Suprapubic skin (tissue), 3 donors: ENCODE data around the gene COX20.

Experiments used
- POLR2A ChIP-seq, 2 donors: fragments of 450-650 bp; IDR thresholded peaks; one replicate each; pipeline ENCODE4 v1.6.1; 2017; ENCODE audit warnings: antibody characterized with exemption in 2 of 2, mild to moderate bottlenecking in 2 of 2, moderate library complexity in 2 of 2
- TF ChIP-seq, protein P1 (sequence below), 2 donors: fragments of 200-600 bp in 1 of 2; fragments of 450-650 bp in 1 of 2; sonication (generic) in 1 of 2; IDR thresholded peaks; one replicate each; pipeline ENCODE4 v1.5.1; 2016 to 2019; ENCODE audit warnings: antibody characterized with exemption in 2 of 2, mild to moderate bottlenecking in 1 of 2, moderate library complexity in 1 of 2

DNA sequence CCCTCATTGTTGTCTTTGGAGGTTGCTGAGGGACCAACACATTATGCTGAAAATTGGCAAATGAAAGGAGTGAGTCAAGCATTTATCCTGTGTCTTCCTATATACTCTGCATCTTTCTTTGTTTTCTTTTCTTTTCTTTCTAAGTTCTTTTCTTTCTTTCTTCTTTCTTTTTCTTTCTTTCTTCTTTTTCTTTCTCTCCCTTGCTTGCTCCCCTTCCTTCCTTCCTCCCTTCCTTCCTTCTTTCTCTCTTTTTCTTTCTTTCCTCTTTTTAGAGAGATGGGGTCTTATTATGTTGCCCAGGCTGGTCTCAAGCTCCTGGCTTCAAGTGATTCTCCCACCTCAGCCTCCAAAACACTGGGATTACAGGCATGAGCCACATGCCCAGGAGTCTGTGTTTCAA, 28.3 kb upstream of the COX20 start:
- TF ChIP-seq, protein P1, sequence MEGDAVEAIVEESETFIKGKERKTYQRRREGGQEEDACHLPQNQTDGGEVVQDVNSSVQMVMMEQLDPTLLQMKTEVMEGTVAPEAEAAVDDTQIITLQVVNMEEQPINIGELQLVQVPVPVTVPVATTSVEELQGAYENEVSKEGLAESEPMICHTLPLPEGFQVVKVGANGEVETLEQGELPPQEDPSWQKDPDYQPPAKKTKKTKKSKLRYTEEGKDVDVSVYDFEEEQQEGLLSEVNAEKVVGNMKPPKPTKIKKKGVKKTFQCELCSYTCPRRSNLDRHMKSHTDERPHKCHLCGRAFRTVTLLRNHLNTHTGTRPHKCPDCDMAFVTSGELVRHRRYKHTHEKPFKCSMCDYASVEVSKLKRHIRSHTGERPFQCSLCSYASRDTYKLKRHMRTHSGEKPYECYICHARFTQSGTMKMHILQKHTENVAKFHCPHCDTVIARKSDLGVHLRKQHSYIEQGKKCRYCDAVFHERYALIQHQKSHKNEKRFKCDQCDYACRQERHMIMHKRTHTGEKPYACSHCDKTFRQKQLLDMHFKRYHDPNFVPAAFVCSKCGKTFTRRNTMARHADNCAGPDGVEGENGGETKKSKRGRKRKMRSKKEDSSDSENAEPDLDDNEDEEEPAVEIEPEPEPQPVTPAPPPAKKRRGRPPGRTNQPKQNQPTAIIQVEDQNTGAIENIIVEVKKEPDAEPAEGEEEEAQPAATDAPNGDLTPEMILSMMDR (IDR thresholded peaks at IDR 0.05), result no peak
- TF ChIP-seq POLR2A (IDR thresholded peaks at IDR 0.05), result no peak
